Muscle layer of duodenum (tissue), 2 donors: ENCODE data around the gene UCK1.
A peak's percentile ranks its signal among the peaks of the same experiment; 100 is the strongest.

ENCODE experiments used
- H3K27ac ChIP-seq: one replicate; pipeline ENCODE4 v1.7.0; 2013; ENCODE audit warnings: mild to moderate bottlenecking, low read length
- H3K27me3 ChIP-seq: one replicate; pipeline ENCODE4 v1.7.0; 2013; ENCODE audit warnings: low read depth, mild to moderate bottlenecking, control low read depth, low read length
- H3K36me3 ChIP-seq, 2 donors: one replicate each; pipeline ENCODE4 v1.7.0; 2013; ENCODE audit warnings: low read length in 2 of 2, control low read depth in 1 of 2, mild to moderate bottlenecking in 1 of 2; ENCODE audit not compliant: insufficient read depth in 2 of 2, control insufficient read depth in 1 of 2
- H3K4me1 ChIP-seq, 2 donors: one replicate each; pipeline ENCODE4 v1.7.0; 2013; ENCODE audit warnings: low read length in 2 of 2, mild to moderate bottlenecking in 2 of 2, control low read depth in 1 of 2, moderate library complexity in 1 of 2; ENCODE audit not compliant: insufficient read depth in 2 of 2, control insufficient read depth in 1 of 2
- H3K4me3 ChIP-seq, 2 donors: one replicate each; pipeline ENCODE4 v1.7.0; 2013; ENCODE audit warnings: low read length in 2 of 2, low read depth in 1 of 2, mild to moderate bottlenecking in 1 of 2
- H3K9me3 ChIP-seq, 2 donors: one replicate each; pipeline ENCODE4 v1.7.0; 2013; ENCODE audit warnings: low read length in 2 of 2, control low read depth in 1 of 2, mild to moderate bottlenecking in 1 of 2; ENCODE audit not compliant: control insufficient read depth in 1 of 2
- donor health status: healthy.

Gene UCK1

GRCh38 chr9:131530920-131531832 lies at the start of gene UCK1:
UCK1 (minus strand) TSS chr9:131531263; CDS start chr9:131531174, 89 bp downstream.
- no peaks in the 10 kb centered on the region for H3K27me3 ChIP-seq
- H3K27ac ChIP-seq = no peak within 1 kb of the TSS
- no peaks in the 10 kb centered on the region for H3K9me3 ChIP-seq
- peak within 1 kb of the TSS; percentile 74 to 85 for H3K4me3 ChIP-seq
- peaks cover 6 to 13% of the 10 kb centered on the region in 2 donors for H3K4me1 ChIP-seq
- H3K36me3 ChIP-seq = peaks cover 16 to 25% of the 10 kb centered on the region in 2 donors

GRCh38 chr9:131580358-131580757 lies 49.3 kb upstream of the UCK1 start:
- Histone ChIP-seq H3K4me3 (no peak overlapping the region), H3K27ac (no peak overlapping the region), H3K9me3 (no peaks in the 10 kb centered on the region), H3K27me3 (no peaks in the 10 kb centered on the region), H3K4me1 (no peaks in the 10 kb centered on the region), H3K36me3 (peaks cover 29 to 90% of the 10 kb centered on the region in 2 donors)

GRCh38 chr9:131579789-131580211 lies 48.7 kb upstream of the UCK1 start:
- Histone ChIP-seq H3K4me1 (no peaks in the 10 kb centered on the region), H3K9me3 (no peaks in the 10 kb centered on the region), H3K27me3 (no peaks in the 10 kb centered on the region), H3K36me3 (peaks cover 26 to 91% of the 10 kb centered on the region in 2 donors), H3K4me3 (no peak overlapping the region), H3K27ac (no peak overlapping the region)

GRCh38 chr9:131578731-131579504 lies 47.9 kb upstream of the UCK1 start:
- Histone ChIP-seq H3K4me1 (no peaks in the 10 kb centered on the region), H3K4me3 (no peak overlapping the region), H3K27me3 (no peaks in the 10 kb centered on the region), H3K27ac (no peak overlapping the region), H3K36me3 (peaks cover 22 to 82% of the 10 kb centered on the region in 2 donors), H3K9me3 (no peaks in the 10 kb centered on the region)

DNA sequence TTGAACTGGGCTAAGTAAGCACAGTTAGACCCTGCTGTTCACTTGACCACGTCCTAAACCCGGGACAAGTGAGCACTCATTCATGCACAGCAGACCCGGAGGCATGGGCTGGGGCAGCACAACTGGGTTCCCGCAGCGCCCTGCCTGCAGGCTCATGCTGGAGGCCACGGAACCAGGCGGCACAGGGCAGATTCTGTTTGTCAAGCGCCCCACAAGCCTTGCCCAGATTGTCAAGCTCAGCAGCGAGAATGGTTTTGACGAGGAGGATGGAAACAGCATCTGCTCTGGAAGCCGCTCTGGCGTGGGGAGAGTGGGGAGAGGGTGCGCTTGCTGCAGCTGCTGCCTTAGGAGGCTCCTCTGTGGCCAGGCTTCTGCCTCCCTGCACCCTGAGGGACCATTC lies 47.0 kb upstream of the UCK1 start:
- H3K36me3 ChIP-seq = peaks cover 16 to 74% of the 10 kb centered on the region in 2 donors
- no peaks in the 10 kb centered on the region for H3K4me1 ChIP-seq
- H3K27ac ChIP-seq = no peak overlapping the region
- H3K9me3 ChIP-seq = no peaks in the 10 kb centered on the region
- no peak overlapping the region for H3K4me3 ChIP-seq
- no peaks in the 10 kb centered on the region for H3K27me3 ChIP-seq

GRCh38 chr9:131577005-131578000 lies 46.2 kb upstream of the UCK1 start:
- no peaks in the 10 kb centered on the region for H3K9me3 ChIP-seq
- H3K27me3 ChIP-seq = no peaks in the 10 kb centered on the region
- peaks cover 16 to 66% of the 10 kb centered on the region in 2 donors for H3K36me3 ChIP-seq
- H3K4me1 ChIP-seq = no peaks in the 10 kb centered on the region
- H3K27ac ChIP-seq = no peak overlapping the region
- no peak overlapping the region for H3K4me3 ChIP-seq

- H3K9me3 ChIP-seq = no peaks in the 10 kb centered on the region
- H3K27me3 ChIP-seq = no peaks in the 10 kb centered on the region
- H3K27ac ChIP-seq = no peak overlapping the region
- peaks cover 9 to 58% of the 10 kb centered on the region in 2 donors for H3K36me3 ChIP-seq
- H3K4me3 ChIP-seq = no peak overlapping the region
- no peaks in the 10 kb centered on the region for H3K4me1 ChIP-seq
These were observed 45.1 kb upstream of the UCK1 start for GRCh38 chr9:131575946-131576853.

GRCh38 chr9:131574730-131575640 lies 43.9 kb upstream of the UCK1 start:
- H3K36me3 ChIP-seq = peaks cover 5 to 50% of the 10 kb centered on the region in 2 donors

GRCh38 chr9:131567910-131568309 lies 36.8 kb upstream of the UCK1 start:
- no peak overlapping the region for H3K27ac ChIP-seq
- no peaks in the 10 kb centered on the region for H3K27me3 ChIP-seq
- no peaks in the 10 kb centered on the region for H3K4me1 ChIP-seq
- no peaks in the 10 kb centered on the region for H3K36me3 ChIP-seq
- peaks cover 0 to 1% of the 10 kb centered on the region in 2 donors for H3K9me3 ChIP-seq
- H3K4me3 ChIP-seq = no peak overlapping the region

More at GRCh38 chr9:131574730-131575640, 43.9 kb upstream of the UCK1 start:
- Histone ChIP-seq H3K27ac (no peak overlapping the region), H3K27me3 (no peaks in the 10 kb centered on the region), H3K9me3 (no peaks in the 10 kb centered on the region), H3K4me3 (no peak overlapping the region), H3K4me1 (no peaks in the 10 kb centered on the region)
